Keratinocyte (primary cell): ENCODE results near the gene BOLL. TPM values are rescaled to one million over a fixed set of nuclear protein-coding genes. Genes with fewer than 3 reads are reported as not detected.

Source experiments
- DNase-seq: peaks from one replicate; pipeline ENCODE4 v3.0.0-alpha.2; 2011; ENCODE audit warnings: low read depth, missing footprints, low spot score
- FAIRE-seq: peaks from 2 replicates; lab custom pipeline; 2011; peaks lifted over from hg19 to GRCh38; lab: Jason Lieb, UNC
- H2AFZ ChIP-seq: 2 replicates; pipeline ENCODE4 v1.6.0; 2012; ENCODE audit warnings: low read length, control low read depth, inconsistent platforms; ENCODE audit not compliant: control insufficient read depth
- H3K27ac ChIP-seq: 2 replicates; pipeline ENCODE4 v1.5.1; 2011; ENCODE audit warnings: low read length; ENCODE audit not compliant: control insufficient read depth, insufficient read depth
- H3K27me3 ChIP-seq: 3 replicates; pipeline ENCODE4 v1.6.0; 2011; ENCODE audit warnings: low read length; ENCODE audit not compliant: control insufficient read depth, insufficient read depth; ENCODE audit errors: extremely low read depth
- H3K36me3 ChIP-seq, 2 experiments: 2 replicates in 1 of 2; 3 replicates in 1 of 2; pipeline ENCODE4 v1.5.1; 2011; ENCODE audit warnings: low read length in 2 of 2, mild to moderate bottlenecking in 1 of 2; ENCODE audit not compliant: control insufficient read depth in 2 of 2, insufficient read depth in 2 of 2; ENCODE audit errors: extremely low read depth in 1 of 2
- H3K4me1 ChIP-seq: 3 replicates; pipeline ENCODE4 v1.5.1; 2011; ENCODE audit warnings: low read length; ENCODE audit not compliant: control insufficient read depth, insufficient read depth; ENCODE audit errors: extremely low read depth
- H3K4me2 ChIP-seq: 3 replicates; pipeline ENCODE4 v1.6.0; 2011; ENCODE audit warnings: low read depth, low read length; ENCODE audit not compliant: control insufficient read depth, insufficient read depth; ENCODE audit errors: extremely low read depth
- H3K4me3 ChIP-seq, 3 experiments: fragments of 200-600 bp in 1 of 3; sonication (generic) in 1 of 3; 2 replicates in 2 of 3; 3 replicates in 1 of 3; pipeline ENCODE4 v1.5.1; 2011 to 2016; ENCODE audit warnings: low read length in 3 of 3, mild to moderate bottlenecking in 3 of 3, control low read depth in 2 of 3, inconsistent platforms in 1 of 3, low read depth in 1 of 3, mixed read lengths in 1 of 3, mixed run types in 1 of 3, moderate library complexity in 1 of 3; ENCODE audit not compliant: control insufficient read depth in 2 of 3, insufficient read depth in 2 of 3; ENCODE audit errors: extremely low read depth in 1 of 3
- H3K79me2 ChIP-seq: 2 replicates; pipeline ENCODE4 v1.6.0; 2012; ENCODE audit warnings: low read length; ENCODE audit not compliant: control insufficient read depth, insufficient read depth
- H3K9ac ChIP-seq: 3 replicates; pipeline ENCODE4 v1.6.0; 2011; ENCODE audit warnings: low read length; ENCODE audit not compliant: control insufficient read depth, insufficient read depth; ENCODE audit errors: extremely low read depth
- H3K9me1 ChIP-seq: 3 replicates; pipeline ENCODE4 v1.6.0; 2011; ENCODE audit warnings: low read length; ENCODE audit not compliant: control insufficient read depth, insufficient read depth; ENCODE audit errors: extremely low read depth
- H3K9me3 ChIP-seq: 2 replicates; pipeline ENCODE4 v1.5.1; 2012; ENCODE audit warnings: low read depth, low read length; ENCODE audit not compliant: control insufficient read depth
- H4K20me1 ChIP-seq: 3 replicates; pipeline ENCODE4 v1.6.0; 2011; ENCODE audit warnings: low read length; ENCODE audit not compliant: control insufficient read depth, insufficient read depth; ENCODE audit errors: extremely low read depth
- EZH2 ChIP-seq: IDR thresholded peaks from one replicate; pipeline ENCODE4 v1.6.1; 2012; ENCODE audit warnings: inconsistent platforms, mild to moderate bottlenecking, low read length, moderate library complexity
- dilution Hi-C: fragments of 300-500 bp; cut with MboI; formaldehyde crosslinking; loops from one replicate; pipeline ENCODE4 v1.7.0; 2020; ENCODE audit warnings: low sequenced_read_pairs; ENCODE audit not compliant: extremely low pct_ligation_motif_present
- polyA plus RNA-seq, 5 experiments: library from polyadenylated mRNA; depleted of rRNA in 3 of 5; stranded (reverse) in 3 of 5; stranded (forward) in 1 of 5; unstranded in 1 of 5; fragments of >200 nt; gene quantifications; 1 replicate in 1 of 5; 2 replicates in 3 of 5; 3 replicates in 1 of 5; pipeline versions ENCODE4 v1.2.1 to v1.2.3, GENCODE V29; 2011 to 2012; ENCODE audit warnings: missing spikeins in 2 of 5, low read depth in 1 of 5, low replicate concordance in 1 of 5
- TF ChIP-seq, protein P1 (sequence below), 3 experiments: IDR thresholded peaks in 1 of 3; conservative IDR thresholded peaks in 1 of 3; optimal IDR thresholded peaks in 1 of 3; 2 replicates in 2 of 3; 3 replicates in 1 of 3; pipeline versions ENCODE3 to v1.5.1; 2011; ENCODE audit warnings: low read length in 3 of 3, mild to moderate bottlenecking in 3 of 3, moderate library complexity in 2 of 3, control low read depth in 1 of 3, inconsistent platforms in 1 of 3; ENCODE audit not compliant: insufficient read depth in 2 of 3; ENCODE audit errors: extremely low read depth in 1 of 3

BOLL gene
- polyA plus RNA-seq, 1 donor (not counting 4 experiments of a cell fraction or from before 2014, with no cell fraction given), result not detected

DNA sequence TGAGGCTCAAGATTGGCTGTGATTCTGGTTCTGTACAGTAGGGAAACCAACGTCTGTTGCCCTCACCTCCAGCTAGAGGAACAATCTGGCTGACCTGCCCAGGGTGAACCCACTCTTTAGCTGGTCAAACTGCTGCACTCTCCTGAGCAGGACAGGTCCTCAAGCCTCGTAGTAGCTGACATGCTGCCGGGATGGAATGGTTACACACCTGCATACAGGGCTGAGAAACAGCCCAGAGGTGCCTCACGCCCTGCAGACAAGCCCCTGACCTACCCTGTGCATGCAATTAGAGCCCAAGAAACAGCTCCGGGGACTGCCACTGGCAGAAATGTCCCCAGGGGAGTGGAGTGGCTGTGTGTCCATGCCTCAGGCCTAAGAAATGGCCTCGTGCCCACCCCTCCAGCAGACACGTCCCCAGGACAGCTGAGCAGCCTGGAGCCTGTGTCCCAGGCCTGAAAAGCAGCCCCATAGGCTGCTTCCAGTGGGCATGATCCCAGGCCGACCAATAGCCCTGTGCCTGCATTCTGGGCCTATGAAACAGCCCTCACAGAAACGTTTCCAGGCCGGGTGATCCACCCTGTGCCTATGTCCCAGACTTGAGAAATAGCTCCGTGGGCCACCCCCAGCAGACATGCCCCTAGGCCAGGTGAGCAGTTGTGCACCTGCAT lies 25.4 kb downstream of the BOLL start:
- Histone ChIP-seq H2AFZ (no peak overlapping the region), H3K4me3 (no peak overlapping the region), H4K20me1 (no peaks in the 10 kb centered on the region), H3K4me1 (no peaks in the 10 kb centered on the region), H3K27me3 (no peaks in the 10 kb centered on the region), H3K9me3 (no peaks in the 10 kb centered on the region), H3K27ac (no peak overlapping the region), H3K36me3 (no peaks in the 10 kb centered on the region), H3K4me2 (no peak overlapping the region), H3K9me1 (no peaks in the 10 kb centered on the region), H3K79me2 (no peaks in the 10 kb centered on the region), H3K9ac (no peak overlapping the region)
- dilution Hi-C loops, result no loop called here
- FAIRE-seq, result no peak
- no peak for TF ChIP-seq EZH2
- TF ChIP-seq, protein P1, sequence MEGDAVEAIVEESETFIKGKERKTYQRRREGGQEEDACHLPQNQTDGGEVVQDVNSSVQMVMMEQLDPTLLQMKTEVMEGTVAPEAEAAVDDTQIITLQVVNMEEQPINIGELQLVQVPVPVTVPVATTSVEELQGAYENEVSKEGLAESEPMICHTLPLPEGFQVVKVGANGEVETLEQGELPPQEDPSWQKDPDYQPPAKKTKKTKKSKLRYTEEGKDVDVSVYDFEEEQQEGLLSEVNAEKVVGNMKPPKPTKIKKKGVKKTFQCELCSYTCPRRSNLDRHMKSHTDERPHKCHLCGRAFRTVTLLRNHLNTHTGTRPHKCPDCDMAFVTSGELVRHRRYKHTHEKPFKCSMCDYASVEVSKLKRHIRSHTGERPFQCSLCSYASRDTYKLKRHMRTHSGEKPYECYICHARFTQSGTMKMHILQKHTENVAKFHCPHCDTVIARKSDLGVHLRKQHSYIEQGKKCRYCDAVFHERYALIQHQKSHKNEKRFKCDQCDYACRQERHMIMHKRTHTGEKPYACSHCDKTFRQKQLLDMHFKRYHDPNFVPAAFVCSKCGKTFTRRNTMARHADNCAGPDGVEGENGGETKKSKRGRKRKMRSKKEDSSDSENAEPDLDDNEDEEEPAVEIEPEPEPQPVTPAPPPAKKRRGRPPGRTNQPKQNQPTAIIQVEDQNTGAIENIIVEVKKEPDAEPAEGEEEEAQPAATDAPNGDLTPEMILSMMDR (optimal IDR thresholded peaks at IDR 0.05 in 1 of 3, IDR thresholded peaks at IDR 0.05 in 1 of 3, conservative IDR thresholded peaks at IDR 0.05 in 1 of 3; ENCODE audit: extremely low read depth in 1 of 3, insufficient read depth in 2 of 3, low read length in 3 of 3), result no peak
- no peak for DNase-seq

DNA sequence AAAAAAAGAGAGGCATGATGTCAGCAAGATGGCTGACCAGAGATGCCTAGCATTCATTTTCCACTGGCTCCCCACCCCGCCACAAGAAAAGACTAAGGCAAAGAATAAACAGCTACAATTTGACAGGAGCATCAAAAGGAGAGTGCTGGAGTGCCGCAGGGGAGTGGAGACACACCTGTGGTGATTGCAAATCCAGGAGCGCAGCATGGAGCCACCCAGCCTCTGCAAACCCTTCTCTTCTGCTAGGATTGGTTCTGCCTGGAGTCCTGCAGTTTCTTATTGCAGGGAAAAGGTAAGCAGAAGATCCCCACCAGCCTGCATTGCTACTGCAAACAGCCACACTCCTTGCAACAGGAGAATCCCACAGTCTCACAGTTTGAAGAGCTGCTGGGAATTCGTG lies 26.1 kb downstream of the BOLL start:
- Histone ChIP-seq H3K4me3 (no peak overlapping the region), H4K20me1 (no peaks in the 10 kb centered on the region), H3K9ac (no peak overlapping the region), H3K79me2 (no peaks in the 10 kb centered on the region), H3K27me3 (no peaks in the 10 kb centered on the region), H3K4me2 (no peak overlapping the region), H3K9me3 (no peaks in the 10 kb centered on the region), H2AFZ (no peak overlapping the region), H3K4me1 (no peaks in the 10 kb centered on the region), H3K36me3 (no peaks in the 10 kb centered on the region), H3K27ac (no peak overlapping the region), H3K9me1 (no peaks in the 10 kb centered on the region)
- no peak for FAIRE-seq
- dilution Hi-C loops, result no loop called here
- no peak for TF ChIP-seq EZH2
- TF ChIP-seq, protein P1 (optimal IDR thresholded peaks at IDR 0.05 in 1 of 3, IDR thresholded peaks at IDR 0.05 in 1 of 3, conservative IDR thresholded peaks at IDR 0.05 in 1 of 3; ENCODE audit: extremely low read depth in 1 of 3, insufficient read depth in 2 of 3, low read length in 3 of 3), result no peak
- DNase-seq, result no peak
